Ishikawa (cell line): Measurements from ENCODE around the gene TMEM272.

ENCODE experiments used
- CEBPB ChIP-seq: IDR thresholded peaks from 2 replicates; pipeline ENCODE4 v1.6.1; 2012
- EGR1 ChIP-seq: IDR thresholded peaks from 2 replicates; pipeline ENCODE4 v1.6.1; 2012
- NFIC ChIP-seq: IDR thresholded peaks from 2 replicates; pipeline ENCODE4 v1.6.1; 2012
- TAF1 ChIP-seq: IDR thresholded peaks from 2 replicates; pipeline ENCODE4 v1.6.1; 2012; ENCODE audit warnings: low read depth, mild to moderate bottlenecking
- YY1 ChIP-seq: IDR thresholded peaks from 2 replicates; pipeline ENCODE4 v1.6.1; 2012; ENCODE audit warnings: low read depth

GRCh38 chr13:51885651-51886050 is 40.7 kb upstream of the TMEM272 start:
- no peak for TF ChIP-seq CEBPB
- TF ChIP-seq EGR1: no peak
- TF ChIP-seq YY1: no peak
- TF ChIP-seq NFIC: no peak
- TF ChIP-seq TAF1: no peak
